IMR-90 (cell line): ENCODE measurements around the gene CCDC30. TPM values are rescaled to one million over a fixed set of nuclear protein-coding genes. Genes with fewer than 3 reads are reported as not detected.

ENCODE experiments used
- ATAC-seq: fragments of 200-7000 bp; cut with Tn5 transposase; 2 replicates; pipeline ENCODE4 v1.9.1; 2020; ENCODE audit warnings: low read depth, mild to moderate bottlenecking, moderate library complexity
- BruUV-seq: library from RNA; stranded (reverse); fragments of 400-500 nt; replicated peaks from 2 replicates; lab custom pipeline; 2021; lab: Mats Ljungman, UMichigan
- CTCF ChIA-PET: fragments of 300-600 bp; formaldehyde crosslinking; extraction: SDS; loops from one replicate; lab custom pipeline; 2021; ENCODE audit warnings: antibody characterized with exemption; lab: Yijun Ruan, JAX
- POLR2A ChIA-PET: fragments of 300-600 bp; sonication (Branson Sonifier 250); formaldehyde crosslinking; loops from one replicate; lab custom pipeline; 2022; ENCODE audit warnings: antibody characterized with exemption; ENCODE audit not compliant: unreplicated experiment; lab: Charles Lee
- DNase-seq: peaks from one replicate; pipeline ENCODE4 v3.0.0; 2013
- H2AFZ ChIP-seq: replicated peaks from 2 replicates; pipeline ENCODE3; 2013; ENCODE audit warnings: low read length, mild to moderate bottlenecking; ENCODE audit not compliant: poor library complexity
- H2AK5ac ChIP-seq: 2 replicates; pipeline ENCODE4 v1.6.1; 2013; ENCODE audit warnings: low read depth, low read length, inconsistent platforms
- H2AK9ac ChIP-seq: replicated peaks from 2 replicates; pipeline ENCODE3; 2013; ENCODE audit warnings: mild to moderate bottlenecking, low read depth, low read length, moderate library complexity; ENCODE audit not compliant: poor library complexity
- H2BK120ac ChIP-seq: 2 replicates; pipeline ENCODE4 v1.6.1; 2013; ENCODE audit warnings: low read depth, low read length, inconsistent platforms
- H2BK15ac ChIP-seq: 3 replicates; pipeline ENCODE4 v1.6.1; 2013; ENCODE audit warnings: low read depth, low read length, inconsistent platforms
- H2BK20ac ChIP-seq: 2 replicates; pipeline ENCODE4 v1.6.1; 2013; ENCODE audit warnings: low read depth, mild to moderate bottlenecking, inconsistent platforms, low read length, moderate library complexity
- H2BK5ac ChIP-seq: 2 replicates; pipeline ENCODE4 v1.6.1; 2013; ENCODE audit warnings: mild to moderate bottlenecking, low read depth, low read length, inconsistent platforms; ENCODE audit not compliant: poor library complexity, severe bottlenecking
- H3K14ac ChIP-seq: replicated peaks from 2 replicates; pipeline ENCODE4 v1.6.1; 2013; ENCODE audit warnings: low read depth, low read length, inconsistent platforms
- H3K18ac ChIP-seq: 2 replicates; pipeline ENCODE4 v1.6.1; 2013; ENCODE audit warnings: low read depth, low read length, control low read depth
- H3K23ac ChIP-seq: 2 replicates; pipeline ENCODE4 v1.6.1; 2013; ENCODE audit warnings: low read depth, low read length, inconsistent platforms
- H3K27ac ChIP-seq: 2 replicates; pipeline ENCODE4 v1.5.1; 2013; ENCODE audit warnings: mild to moderate bottlenecking, control low read depth, low read length; ENCODE audit not compliant: insufficient read depth
- H3K27me3 ChIP-seq: 2 replicates; pipeline ENCODE4 v1.6.1; 2013; ENCODE audit warnings: low read length; ENCODE audit not compliant: control insufficient read depth, insufficient read depth
- H3K36me3 ChIP-seq: 2 replicates; pipeline ENCODE4 v1.6.1; 2013; ENCODE audit warnings: low read length, mixed read lengths; ENCODE audit not compliant: control insufficient read depth, insufficient read depth
- H3K4ac ChIP-seq: 2 replicates; pipeline ENCODE4 v1.6.1; 2013; ENCODE audit warnings: low read depth, low read length, inconsistent platforms
- H3K4me1 ChIP-seq: 2 replicates; pipeline ENCODE4 v1.6.1; 2013; ENCODE audit warnings: low read length, mixed read lengths; ENCODE audit not compliant: control insufficient read depth, insufficient read depth
- H3K4me2 ChIP-seq: 2 replicates; pipeline ENCODE4 v1.6.1; 2013; ENCODE audit warnings: low read depth, mild to moderate bottlenecking, control low read depth, low read length, moderate library complexity
- H3K4me3 ChIP-seq: 2 replicates; pipeline ENCODE4 v1.5.1; 2013; ENCODE audit warnings: low read depth, mild to moderate bottlenecking, control low read depth, low read length, moderate library complexity; ENCODE audit not compliant: insufficient read depth
- H3K56ac ChIP-seq: 2 replicates; pipeline ENCODE4 v1.6.1; 2013; ENCODE audit warnings: low read length, inconsistent platforms; ENCODE audit not compliant: insufficient read depth; ENCODE audit errors: extremely low read depth
- H3K79me1 ChIP-seq, 2 experiments: 2 replicates each; pipeline ENCODE4 v1.6.1; 2013; ENCODE audit warnings: low read length in 2 of 2, inconsistent platforms in 1 of 2, low read depth in 1 of 2
- H3K9ac ChIP-seq: 2 replicates; pipeline ENCODE4 v1.6.1; 2013; ENCODE audit warnings: low read depth, low read length, control low read depth
- H3K9me1 ChIP-seq: 2 replicates; pipeline ENCODE4 v1.6.1; 2013; ENCODE audit warnings: low read length, inconsistent platforms; ENCODE audit not compliant: insufficient read depth
- H3K9me3 ChIP-seq: 2 replicates; pipeline ENCODE4 v1.6.1; 2013; ENCODE audit warnings: low read length; ENCODE audit not compliant: control insufficient read depth, insufficient read depth
- H4K20me1 ChIP-seq: 2 replicates; pipeline ENCODE4 v1.6.1; 2013; ENCODE audit warnings: low read length, inconsistent platforms; ENCODE audit not compliant: insufficient read depth
- H4K5ac ChIP-seq: 2 replicates; pipeline ENCODE4 v1.6.1; 2013; ENCODE audit warnings: mild to moderate bottlenecking, low read depth, low read length, control low read depth
- H4K8ac ChIP-seq, 2 experiments: 2 replicates each; pipeline ENCODE4 v1.6.1; 2013; ENCODE audit warnings: low read depth in 2 of 2, low read length in 2 of 2, control low read depth in 1 of 2, inconsistent platforms in 1 of 2
- H4K91ac ChIP-seq: 2 replicates; pipeline ENCODE4 v1.6.1; 2013; ENCODE audit warnings: low read depth, low read length, inconsistent platforms; ENCODE audit not compliant: insufficient read depth
- CTCF ChIP-seq: conservative IDR thresholded peaks from 2 replicates; pipeline ENCODE4 v1.5.1; 2012; ENCODE audit warnings: mild to moderate bottlenecking, low read depth, low read length, improper control_type of control experiment
- MAFK ChIP-seq: IDR thresholded peaks from 2 replicates; pipeline ENCODE4 v1.6.1; 2012; ENCODE audit warnings: low read depth, low read length, improper control_type of control experiment
- MXI1 ChIP-seq: IDR thresholded peaks from 2 replicates; pipeline ENCODE4 v1.6.1; 2012; ENCODE audit warnings: low read depth, mild to moderate bottlenecking, low read length, moderate library complexity, borderline replicate concordance
- NFE2L2 ChIP-seq: fragments of 150-350 bp; IDR thresholded peaks from 2 replicates; pipeline ENCODE4 v1.6.1; 2016; ENCODE audit warnings: low read depth, mild to moderate bottlenecking, low read length
- POLR2A ChIP-seq: IDR thresholded peaks from 2 replicates; pipeline ENCODE4 v1.6.1; 2012; ENCODE audit warnings: mild to moderate bottlenecking, low read depth, low read length
- RCOR1 ChIP-seq: IDR thresholded peaks from 2 replicates; pipeline ENCODE4 v1.6.1; 2012; ENCODE audit warnings: mild to moderate bottlenecking, low read length, improper control_type of control experiment; ENCODE audit not compliant: insufficient replicate concordance
- WGBS, 2 experiments: methylation state at CpG; one replicate each; pipeline versions ENCODE4 v1.1.5 to v1.1.7; 2013; ENCODE audit warnings: missing lambda C conversion rate in 2 of 2; ENCODE audit not compliant: insufficient read length in 1 of 2; ENCODE audit errors: extremely low coverage in 2 of 2; 5-methylcytosine and 5-hydroxymethylcytosine counted together
- dilution Hi-C: fragments of 300-500 bp; cut with HindIII; formaldehyde crosslinking; loops from one replicate; pipeline ENCODE4 v1.14.3; 2018; ENCODE audit warnings: low sequenced_read_pairs; ENCODE audit not compliant: unreplicated experiment
- in situ Hi-C: fragments of 300-500 bp; cut with MboI; formaldehyde crosslinking; loops from 3 replicates; pipeline ENCODE4 v1.14.3; 2019; ENCODE audit warnings: low sequenced_read_pairs, inconsistent platforms, mixed read lengths
- intact Hi-C: fragments of 100-400 bp; cut with micrococcal nuclease; formaldehyde crosslinking; loops from 2 replicates; pipeline ENCODE4 v1.10.0; 2022
- polyA plus RNA-seq, 3 experiments: library from polyadenylated mRNA; depleted of rRNA; stranded (reverse); fragments of >200 nt; gene quantifications; 2 replicates each; pipeline ENCODE4 v1.2.3, GENCODE V29; 2012; ENCODE audit warnings: low replicate concordance in 1 of 3
- total RNA-seq: library from RNA; depleted of rRNA; stranded (reverse); fragments of >200 nt; gene quantifications from 2 replicates; pipeline ENCODE4 v1.2.3, GENCODE V29; 2012
- TF ChIP-seq, protein P1 (sequence below): fragments of 150-350 bp; IDR thresholded peaks from 2 replicates; pipeline ENCODE4 v1.6.1; 2016; ENCODE audit warnings: low read depth, mild to moderate bottlenecking, low read length, moderate library complexity, borderline replicate concordance
- TF ChIP-seq, protein P2 (sequence below): fragments of 150-350 bp; IDR thresholded peaks from 2 replicates; pipeline ENCODE4 v1.6.1; 2017; ENCODE audit warnings: mild to moderate bottlenecking, antibody characterized with exemption, low read length, low read depth

The CCDC30 gene
- total and polyA plus RNA-seq, 2 of the 4 experiments (the other 2 are of a cell fraction) = 0.14 to 0.18 TPM

GRCh38 chr1:42593486-42594100, 130.5 kb downstream of the CCDC30 start:
- Histone ChIP-seq H3K4ac (no peak overlapping the region), H2BK15ac (no peak overlapping the region), H2AK5ac (no peak overlapping the region), H3K27me3 (no peaks in the 10 kb centered on the region; the same call in 1 of the 2 replicates), H3K4me2 (no peak overlapping the region), H3K79me1 (no peaks in the 10 kb centered on the region), H4K8ac (no peak overlapping the region), H2AK9ac (no peak overlapping the region), H3K23ac (no peak overlapping the region), H2BK120ac (no peak overlapping the region), H3K4me1 (no peaks in the 10 kb centered on the region), H3K27ac (no peak overlapping the region), H3K36me3 (no peaks in the 10 kb centered on the region), H3K9ac (no peak overlapping the region), H3K18ac (no peak overlapping the region), H2AFZ (no peak overlapping the region), H3K9me1 (no peaks in the 10 kb centered on the region), H4K20me1 (no peaks in the 10 kb centered on the region), H3K14ac (no peak overlapping the region), H3K4me3 (no peak overlapping the region), H4K5ac (no peak overlapping the region), H2BK5ac (no peak overlapping the region), H2BK20ac (no peak overlapping the region), H3K56ac (no peak overlapping the region), H3K9me3 (no peaks in the 10 kb centered on the region), H4K91ac (no peak overlapping the region)
- dilution Hi-C loops (no loop called here), intact Hi-C loops (no loop called here), in situ Hi-C loops (loop anchor here (25.0 kb wide), 1 partner anchor 494 kb away; no protein-coding TSS in a partner anchor)
- TF ChIP-seq CTCF (no peak), MXI1 (no peak), NFE2L2 (no peak), RCOR1 (no peak), MAFK (no peak), POLR2A (no peak)
- TF ChIP-seq, protein P1, sequence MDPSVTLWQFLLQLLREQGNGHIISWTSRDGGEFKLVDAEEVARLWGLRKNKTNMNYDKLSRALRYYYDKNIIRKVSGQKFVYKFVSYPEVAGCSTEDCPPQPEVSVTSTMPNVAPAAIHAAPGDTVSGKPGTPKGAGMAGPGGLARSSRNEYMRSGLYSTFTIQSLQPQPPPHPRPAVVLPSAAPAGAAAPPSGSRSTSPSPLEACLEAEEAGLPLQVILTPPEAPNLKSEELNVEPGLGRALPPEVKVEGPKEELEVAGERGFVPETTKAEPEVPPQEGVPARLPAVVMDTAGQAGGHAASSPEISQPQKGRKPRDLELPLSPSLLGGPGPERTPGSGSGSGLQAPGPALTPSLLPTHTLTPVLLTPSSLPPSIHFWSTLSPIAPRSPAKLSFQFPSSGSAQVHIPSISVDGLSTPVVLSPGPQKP = no peak
- TF ChIP-seq, protein P2, sequence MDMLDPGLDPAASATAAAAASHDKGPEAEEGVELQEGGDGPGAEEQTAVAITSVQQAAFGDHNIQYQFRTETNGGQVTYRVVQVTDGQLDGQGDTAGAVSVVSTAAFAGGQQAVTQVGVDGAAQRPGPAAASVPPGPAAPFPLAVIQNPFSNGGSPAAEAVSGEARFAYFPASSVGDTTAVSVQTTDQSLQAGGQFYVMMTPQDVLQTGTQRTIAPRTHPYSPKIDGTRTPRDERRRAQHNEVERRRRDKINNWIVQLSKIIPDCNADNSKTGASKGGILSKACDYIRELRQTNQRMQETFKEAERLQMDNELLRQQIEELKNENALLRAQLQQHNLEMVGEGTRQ = no peak
- no CpG with 5 or more reads among the region's 2 CpGs for WGBS, 2 experiments
- POLR2A ChIA-PET = no interaction called here
- no peak for ATAC-seq
- BruUV-seq = no TSS peak
- no peak for DNase-seq
- CTCF ChIA-PET = no interaction called here
